Peyer's patch (tissue), 4 donors: ENCODE results near the gene STOML2. TPM values are rescaled to one million over a fixed set of nuclear protein-coding genes. Genes with fewer than 3 reads are reported as not detected.

Experiments used
- DNase-seq, 3 donors: peaks; one replicate each; pipeline ENCODE4 v3.0.0-alpha.2; 2017 to 2019
- H3K27ac ChIP-seq, 4 donors: fragments of 200-600 bp; sonication (generic); one replicate each; pipeline ENCODE4 v1.5.1; 2016 to 2019
- H3K27me3 ChIP-seq, 2 donors: fragments of 200-600 bp; sonication (generic); one replicate each; pipeline ENCODE4 v1.5.1; 2019
- H3K36me3 ChIP-seq, 3 donors: fragments of 200-600 bp; sonication (generic); one replicate each; pipeline ENCODE4 v1.5.1; 2016 to 2019
- H3K4me1 ChIP-seq, 4 donors: fragments of 200-600 bp; sonication (generic); one replicate each; pipeline ENCODE4 v1.5.1; 2016 to 2019
- H3K4me3 ChIP-seq, 4 donors: fragments of 200-600 bp; sonication (generic); 1 replicate in 3 of 4; 2 replicates in 1 of 4; pipeline ENCODE4 v1.5.1; 2016 to 2019; ENCODE audit warnings: mild to moderate bottlenecking in 1 of 4
- H3K9me3 ChIP-seq, 4 donors: fragments of 200-600 bp; sonication (generic); one replicate each; pipeline ENCODE4 v1.5.1; 2016 to 2019; ENCODE audit warnings: mild to moderate bottlenecking in 1 of 4
- CTCF ChIP-seq, 6 experiments: fragments of 450-650 bp in 4 of 6; fragments of 200-600 bp in 2 of 6; sonication (generic) in 1 of 6; IDR thresholded peaks; one replicate each; pipeline ENCODE4 v1.5.1; 2017 to 2019; ENCODE audit warnings: antibody characterized with exemption in 6 of 6, mild to moderate bottlenecking in 3 of 6, moderate library complexity in 1 of 6
- POLR2A ChIP-seq, 2 donors: fragments of 450-650 bp; IDR thresholded peaks; one replicate each; pipeline ENCODE4 v1.5.1; 2017; ENCODE audit warnings: antibody characterized with exemption in 2 of 2, mild to moderate bottlenecking in 2 of 2, moderate library complexity in 2 of 2
- total RNA-seq, 4 donors: library from RNA; depleted of rRNA; stranded (reverse); fragments of >200 nt; gene quantifications; one replicate each; pipeline ENCODE4 v1.1.0, GENCODE V29; 2016

The STOML2 gene
- total RNA-seq, 4 donors from 2014 or later: 54.1 to 104 (median 88.7) TPM

- no peak for TF ChIP-seq CTCF (IDR thresholded peaks at IDR 0.05)
- no peak for TF ChIP-seq POLR2A (IDR thresholded peaks at IDR 0.05)
- Histone ChIP-seq H3K4me3 (no peak overlapping the region), H3K9me3 (no peaks in the 10 kb centered on the region), H3K36me3 (peaks cover 0 to 41% (median 0%) of the 10 kb centered on the region in 3 donors), H3K4me1 (peaks cover 0 to 36% (median 2%) of the 10 kb centered on the region in 4 donors), H3K27me3 (no peaks in the 10 kb centered on the region), H3K27ac (no peak overlapping the region)
- peak in 1 of 3 donors; percentile 41 for DNase-seq
Measured at GRCh38 chr9:35108946-35109575, 6.1 kb upstream of the STOML2 start.

- TF ChIP-seq POLR2A (IDR thresholded peaks at IDR 0.05) (no peak), CTCF (IDR thresholded peaks at IDR 0.05) (no peak)
- H3K27me3 ChIP-seq: no peaks in the 10 kb centered on the region
- no peaks in the 10 kb centered on the region for H3K9me3 ChIP-seq
- H3K27ac ChIP-seq: no peak overlapping the region
- H3K4me3 ChIP-seq: no peak overlapping the region
- H3K4me1 ChIP-seq: peaks cover 0 to 30% (median 1%) of the 10 kb centered on the region in 4 donors
- peak in 1 of 3 donors; percentile 27 for DNase-seq
- peaks cover 0 to 41% (median 0%) of the 10 kb centered on the region in 3 donors for H3K36me3 ChIP-seq
Measured at GRCh38 chr9:35108461-35108860, 5.5 kb upstream of the STOML2 start.

GRCh38 chr9:35107297-35108290 lies 4.7 kb upstream of the STOML2 start:
- DNase-seq: peak in 1 of 3 donors; percentile 44
- peaks cover 0 to 22% (median 2%) of the 10 kb centered on the region in 4 donors for H3K4me1 ChIP-seq
- peaks cover 0 to 41% (median 0%) of the 10 kb centered on the region in 3 donors for H3K36me3 ChIP-seq

GRCh38 chr9:35106343-35106730 lies 3.4 kb upstream of the STOML2 start:
- Histone ChIP-seq H3K4me3 (no peak overlapping the region), H3K36me3 (peaks cover 0 to 43% (median 0%) of the 10 kb centered on the region in 3 donors), H3K4me1 (peaks cover 0 to 23% (median 2%) of the 10 kb centered on the region in 4 donors), H3K27ac (no peak overlapping the region), H3K27me3 (no peaks in the 10 kb centered on the region), H3K9me3 (no peaks in the 10 kb centered on the region)
- TF ChIP-seq CTCF (IDR thresholded peaks at IDR 0.05) (no peak), POLR2A (IDR thresholded peaks at IDR 0.05) (no peak)
- DNase-seq: peak in 1 of 3 donors; percentile 21

More at GRCh38 chr9:35107297-35108290, 4.7 kb upstream of the STOML2 start:
- Histone ChIP-seq H3K27me3 (no peaks in the 10 kb centered on the region), H3K4me3 (no peak overlapping the region), H3K27ac (no peak overlapping the region), H3K9me3 (no peaks in the 10 kb centered on the region)
- no peak for TF ChIP-seq POLR2A (IDR thresholded peaks at IDR 0.05)
- TF ChIP-seq CTCF (IDR thresholded peaks at IDR 0.05): no peak

GRCh38 chr9:35105571-35106342 lies 2.8 kb upstream of the STOML2 start:
- TF ChIP-seq CTCF (IDR thresholded peaks at IDR 0.05) (no peak), POLR2A (IDR thresholded peaks at IDR 0.05) (no peak)
- H3K4me3 ChIP-seq: no peak overlapping the region
- peaks cover 0 to 22% (median 2%) of the 10 kb centered on the region in 4 donors for H3K4me1 ChIP-seq
- H3K27me3 ChIP-seq: no peaks in the 10 kb centered on the region
- peak in 1 of 3 donors; percentile 47 for DNase-seq
- no peaks in the 10 kb centered on the region for H3K9me3 ChIP-seq
- no peak overlapping the region for H3K27ac ChIP-seq
- H3K36me3 ChIP-seq: peaks cover 0 to 49% (median 0%) of the 10 kb centered on the region in 3 donors
